IMR-90 (cell line): ENCODE data around the gene CREB5.

Experiments used
- BHLHE40 ChIP-seq: fragments of 150-350 bp; IDR thresholded peaks from 2 replicates; pipeline ENCODE4 v1.6.1; 2016; ENCODE audit warnings: mild to moderate bottlenecking, low read depth, low read length
- CTCF ChIP-seq: conservative IDR thresholded peaks from 2 replicates; pipeline ENCODE4 v1.5.1; 2012; ENCODE audit warnings: mild to moderate bottlenecking, low read depth, low read length, improper control_type of control experiment
- ELK1 ChIP-seq: fragments of 150-350 bp; IDR thresholded peaks from 2 replicates; pipeline ENCODE4 v1.6.1; 2016; ENCODE audit warnings: low read depth, mild to moderate bottlenecking, low read length, moderate library complexity, borderline replicate concordance
- MAFK ChIP-seq: IDR thresholded peaks from 2 replicates; pipeline ENCODE4 v1.6.1; 2012; ENCODE audit warnings: low read depth, low read length, improper control_type of control experiment
- MAZ ChIP-seq: IDR thresholded peaks from 2 replicates; pipeline ENCODE4 v1.6.1; 2012; ENCODE audit warnings: low read depth, mild to moderate bottlenecking, low read length, improper control_type of control experiment, moderate library complexity, borderline replicate concordance
- RCOR1 ChIP-seq: IDR thresholded peaks from 2 replicates; pipeline ENCODE4 v1.6.1; 2012; ENCODE audit warnings: mild to moderate bottlenecking, low read length, improper control_type of control experiment; ENCODE audit not compliant: insufficient replicate concordance
- USF2 ChIP-seq: fragments of 150-350 bp; IDR thresholded peaks from 2 replicates; pipeline ENCODE4 v1.6.1; 2017; ENCODE audit warnings: mild to moderate bottlenecking, antibody characterized with exemption, low read length, low read depth

GRCh38 chr7:28668085-28668484 lies 255.8 kb downstream of the CREB5 start:
- no peak for TF ChIP-seq CTCF
- TF ChIP-seq MAFK: no peak
- no peak for TF ChIP-seq ELK1
- TF ChIP-seq USF2: no peak
- TF ChIP-seq RCOR1: no peak
- TF ChIP-seq BHLHE40: no peak
- no peak for TF ChIP-seq MAZ
